CD4-positive, alpha-beta T cell (primary cell): ENCODE results near the gene CLSTN3. TPM values are rescaled to one million over a fixed set of nuclear protein-coding genes. Genes with fewer than 3 reads are reported as not detected.

Experiments used
- ATAC-seq: fragments of 200-7000 bp; cut with Tn5 transposase; one replicate; pipeline ENCODE4 v1.10.0; 2022; ENCODE audit warnings: mild to moderate bottlenecking; ENCODE audit not compliant: poor library complexity
- CTCF ChIA-PET: fragments of 350-600 bp; sonication (Branson Sonifier 250); formaldehyde crosslinking; loops from one replicate; lab custom pipeline; 2021; ENCODE audit warnings: antibody characterized with exemption, inconsistent platforms; lab: Charles Lee
- POLR2A ChIA-PET: fragments of 350-600 bp; sonication (Branson Sonifier 250); formaldehyde crosslinking; loops from one replicate; lab custom pipeline; 2021; ENCODE audit warnings: antibody characterized with exemption, inconsistent platforms; lab: Charles Lee
- DNase-seq, 14 experiments: peaks; one replicate each; pipeline ENCODE4 v3.0.0-alpha.2; 2013 to 2020; ENCODE audit warnings: mixed read lengths in 2 of 14
- H3K27ac ChIP-seq, 2 donors: one replicate each; pipeline versions ENCODE4 v1.5.1 to v1.7.0; 2013; ENCODE audit warnings: low read length in 2 of 2, low read depth in 1 of 2, mild to moderate bottlenecking in 1 of 2
- H3K27me3 ChIP-seq, 2 experiments: 1 replicate in 1 of 2; 2 replicates in 1 of 2; pipeline versions ENCODE4 v1.6.1 to v1.7.0; 2013; ENCODE audit warnings: low read length in 2 of 2, control low read depth in 1 of 2, mild to moderate bottlenecking in 1 of 2, moderate library complexity in 1 of 2; ENCODE audit not compliant: insufficient read depth in 2 of 2, control insufficient read depth in 1 of 2
- H3K36me3 ChIP-seq: one replicate; pipeline ENCODE4 v1.6.1; 2013; ENCODE audit warnings: low read length, control low read depth; ENCODE audit not compliant: insufficient read depth
- H3K4me1 ChIP-seq: one replicate; pipeline ENCODE4 v1.6.1; 2013; ENCODE audit warnings: low read length, control low read depth; ENCODE audit not compliant: insufficient read depth
- H3K4me3 ChIP-seq: one replicate; pipeline ENCODE4 v1.5.1; 2013; ENCODE audit warnings: mild to moderate bottlenecking, low read length, moderate library complexity
- H3K9me3 ChIP-seq, 2 experiments: 1 replicate in 1 of 2; 2 replicates in 1 of 2; pipeline versions ENCODE4 v1.6.1 to v1.7.0; 2013; ENCODE audit warnings: low read length in 2 of 2, mild to moderate bottlenecking in 2 of 2, control low read depth in 1 of 2, moderate library complexity in 1 of 2; ENCODE audit not compliant: control insufficient read depth in 1 of 2, insufficient read depth in 1 of 2
- H3K27ac Mint-ChIP-seq: one replicate; pipeline ENCODE4 v1.8.0; 2020; ENCODE audit warnings: mixed read lengths
- H3K27me3 Mint-ChIP-seq: one replicate; pipeline ENCODE4 v1.8.0; 2021; ENCODE audit warnings: mixed read lengths
- H3K36me3 Mint-ChIP-seq: one replicate; pipeline ENCODE4 v1.8.0; 2021; ENCODE audit warnings: low read depth, mixed read lengths
- H3K4me1 Mint-ChIP-seq: one replicate; pipeline ENCODE4 v1.8.0; 2021; ENCODE audit warnings: low read depth, mixed read lengths
- H3K4me3 Mint-ChIP-seq: one replicate; pipeline ENCODE4 v1.8.0; 2020; ENCODE audit warnings: mild to moderate bottlenecking, mixed read lengths
- H3K9me3 Mint-ChIP-seq: one replicate; pipeline ENCODE4 v1.8.0; 2020; ENCODE audit warnings: mixed read lengths
- intact Hi-C, 2 experiments: fragments of 100-400 bp; cut with DNase I in 1 of 2; cut with micrococcal nuclease in 1 of 2; formaldehyde crosslinking; loops; one replicate each; pipeline versions ENCODE4 v1.15.1 to v1.9.0; 2023 to 2025; cut with DNase I, micrococcal nuclease
- total RNA-seq, 174 experiments: library from RNA in 2 of 174; stranded (reverse) in 2 of 174; gene quantifications; one replicate each; pipeline ENCODE4 v1.2.3 and lab custom pipeline; 2021 to 2026
- TF ChIP-seq, protein P1 (sequence below): fragments of 200-600 bp; IDR thresholded peaks from one replicate; pipeline ENCODE4 v1.8.0; 2022; ENCODE audit warnings: antibody characterized with exemption, mild to moderate bottlenecking

Gene CLSTN3
- total RNA-seq, 2 experiments from 2014 or later, result 29.1 to 33.9 TPM

DNA sequence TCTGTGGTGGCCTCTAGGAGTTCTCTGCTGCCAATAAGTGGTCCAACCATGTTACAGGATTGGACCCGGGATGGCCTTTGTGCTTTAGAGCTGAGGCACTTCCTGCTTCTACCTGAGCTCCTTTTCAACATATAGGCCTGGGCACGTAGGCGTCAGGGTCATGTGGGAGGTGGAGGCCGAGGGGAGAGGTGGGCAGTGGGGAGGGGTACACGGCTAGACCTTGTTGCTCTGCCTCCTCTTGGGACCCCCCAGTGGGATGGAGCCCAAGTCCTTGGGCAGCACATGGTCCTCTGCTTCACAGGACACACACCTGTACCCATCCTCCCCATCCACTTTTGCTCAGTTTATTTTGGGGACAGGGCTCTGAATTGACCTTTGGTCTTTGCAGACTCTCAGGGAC, 8.8 kb upstream of the CLSTN3 start:
- H3K27ac Mint-ChIP-seq, result no peak overlapping the region
- H3K4me1 ChIP-seq, result no peaks in the 10 kb centered on the region
- intact Hi-C loops, result no loop called here
- no peaks in the 10 kb centered on the region for H3K4me1 Mint-ChIP-seq
- TF ChIP-seq, protein P1, sequence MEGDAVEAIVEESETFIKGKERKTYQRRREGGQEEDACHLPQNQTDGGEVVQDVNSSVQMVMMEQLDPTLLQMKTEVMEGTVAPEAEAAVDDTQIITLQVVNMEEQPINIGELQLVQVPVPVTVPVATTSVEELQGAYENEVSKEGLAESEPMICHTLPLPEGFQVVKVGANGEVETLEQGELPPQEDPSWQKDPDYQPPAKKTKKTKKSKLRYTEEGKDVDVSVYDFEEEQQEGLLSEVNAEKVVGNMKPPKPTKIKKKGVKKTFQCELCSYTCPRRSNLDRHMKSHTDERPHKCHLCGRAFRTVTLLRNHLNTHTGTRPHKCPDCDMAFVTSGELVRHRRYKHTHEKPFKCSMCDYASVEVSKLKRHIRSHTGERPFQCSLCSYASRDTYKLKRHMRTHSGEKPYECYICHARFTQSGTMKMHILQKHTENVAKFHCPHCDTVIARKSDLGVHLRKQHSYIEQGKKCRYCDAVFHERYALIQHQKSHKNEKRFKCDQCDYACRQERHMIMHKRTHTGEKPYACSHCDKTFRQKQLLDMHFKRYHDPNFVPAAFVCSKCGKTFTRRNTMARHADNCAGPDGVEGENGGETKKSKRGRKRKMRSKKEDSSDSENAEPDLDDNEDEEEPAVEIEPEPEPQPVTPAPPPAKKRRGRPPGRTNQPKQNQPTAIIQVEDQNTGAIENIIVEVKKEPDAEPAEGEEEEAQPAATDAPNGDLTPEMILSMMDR, result no peak
- no peaks in the 10 kb centered on the region for H3K9me3 Mint-ChIP-seq
- H3K36me3 ChIP-seq, result peaks cover 5% of the 10 kb centered on the region
- no peak overlapping the region for H3K4me3 Mint-ChIP-seq
- H3K9me3 ChIP-seq, result no peaks in the 10 kb centered on the region
- ATAC-seq, result no peak
- ChIA-PET CTCF (no interaction called here), POLR2A (no interaction called here)
- H3K27ac ChIP-seq, result no peak overlapping the region
- H3K36me3 Mint-ChIP-seq, result peaks cover 10% of the 10 kb centered on the region
- H3K27me3 ChIP-seq, result no peaks in the 10 kb centered on the region
- no peak overlapping the region for H3K4me3 ChIP-seq
- no peaks in the 10 kb centered on the region for H3K27me3 Mint-ChIP-seq
- no peak for DNase-seq

DNA sequence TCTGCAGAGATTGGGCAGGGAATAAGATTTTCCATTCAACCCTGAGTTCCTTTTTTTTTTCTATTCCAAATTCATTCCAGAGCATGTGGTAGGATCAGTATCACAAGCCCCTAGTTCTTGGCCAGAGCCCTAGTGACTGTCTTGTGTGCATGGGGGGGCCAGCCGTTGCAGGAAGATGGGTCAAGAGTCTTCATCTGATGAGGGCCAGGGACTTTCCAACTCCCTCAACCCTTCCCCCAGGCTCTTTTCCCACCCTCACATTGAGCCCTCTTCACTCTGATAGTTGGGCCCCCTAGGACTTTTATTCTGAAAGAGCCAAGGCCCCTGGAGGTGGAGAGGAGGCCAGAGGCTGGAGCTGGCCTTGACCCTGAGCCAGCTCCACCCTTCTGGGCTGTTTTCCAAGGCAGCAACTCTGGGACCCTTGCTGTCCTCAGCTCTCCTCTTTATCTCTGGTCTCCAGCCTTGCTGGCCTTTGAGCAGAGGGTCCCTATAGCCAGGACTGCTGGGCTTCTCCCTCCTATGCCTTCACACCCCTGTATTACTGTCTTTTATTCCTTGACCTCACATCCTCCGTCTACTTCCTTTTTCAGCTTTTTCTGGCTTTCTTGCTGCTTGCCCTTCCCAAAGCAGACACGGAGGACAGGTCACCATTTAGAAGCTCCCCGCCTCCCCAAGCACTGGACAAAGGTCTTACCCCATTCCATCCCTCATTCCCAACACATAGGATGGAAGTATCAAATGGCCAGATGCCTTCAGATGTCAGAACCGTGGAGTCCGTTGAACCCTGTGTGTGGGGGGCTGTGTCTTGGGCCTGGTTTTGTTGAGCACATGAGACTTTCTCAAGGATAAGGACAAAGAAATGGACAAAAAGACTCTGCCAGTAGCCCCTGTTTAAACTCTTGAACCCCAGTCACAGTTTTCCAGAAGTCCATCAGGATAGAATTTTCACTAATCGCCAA, 7.1 kb upstream of the CLSTN3 start:
- Histone ChIP-seq H3K4me1 (no peaks in the 10 kb centered on the region), H3K9me3 (no peaks in the 10 kb centered on the region), H3K4me3 (no peak overlapping the region), H3K27ac (no peak overlapping the region), H3K27me3 (no peaks in the 10 kb centered on the region), H3K36me3 (no peaks in the 10 kb centered on the region)
- CTCF ChIA-PET, result no interaction called here
- Mint-ChIP-seq H3K27me3 (no peaks in the 10 kb centered on the region), H3K4me3 (no peak overlapping the region), H3K9me3 (no peaks in the 10 kb centered on the region), H3K4me1 (peaks cover 5% of the 10 kb centered on the region), H3K36me3 (peaks cover 3% of the 10 kb centered on the region), H3K27ac (no peak overlapping the region)
- POLR2A ChIA-PET, result no interaction called here
- no peak for ATAC-seq
- intact Hi-C loops, result no loop called here
- TF ChIP-seq, protein P1, result no peak
- no peak for DNase-seq

GRCh38 chr12:7123806-7124522, 6.2 kb upstream of the CLSTN3 start:
- Histone ChIP-seq H3K4me1 (peaks cover 2% of the 10 kb centered on the region), H3K4me3 (no peak overlapping the region), H3K27ac (no peak overlapping the region), H3K9me3 (no peaks in the 10 kb centered on the region), H3K36me3 (no peaks in the 10 kb centered on the region), H3K27me3 (no peaks in the 10 kb centered on the region)
- DNase-seq (no peak), ATAC-seq (no peak)
- Mint-ChIP-seq H3K9me3 (no peaks in the 10 kb centered on the region), H3K4me3 (no peak overlapping the region), H3K27ac (no peak overlapping the region), H3K36me3 (no peaks in the 10 kb centered on the region), H3K4me1 (peaks cover 12% of the 10 kb centered on the region), H3K27me3 (no peaks in the 10 kb centered on the region)
- intact Hi-C loops, result no loop called here
- ChIA-PET POLR2A (no interaction called here), CTCF (no interaction called here)
- TF ChIP-seq, protein P1, result no peak
